ENCODE results near the gene SLC23A1.

- TF ChIP-seq POLR2AphosphoS5 (IDR thresholded peaks at IDR 0.05; ENCODE audit: low read depth, low read length) (no peak), SIN3A (IDR thresholded peaks at IDR 0.05; ENCODE audit: borderline replicate concordance, insufficient read depth, low read length) (no peak), TAF1 (IDR thresholded peaks at IDR 0.05; ENCODE audit: borderline replicate concordance, insufficient read depth, low read length) (no peak), REST (IDR thresholded peaks at IDR 0.05; ENCODE audit: insufficient read depth in 1 of 2, low read depth in 2 of 2, low read length in 2 of 2) (no peak), FOXP2 (optimal IDR thresholded peaks at IDR 0.05; ENCODE audit: borderline replicate concordance, extremely low read depth, extremely low read length, insufficient read depth) (no peak)
Observed at GRCh38 chr5:139363937-139364336, 19.2 kb downstream of the SLC23A1 start.

Data from PFSK-1 (cell line).